H9 (cell line): ENCODE results near the gene SETD3. TPM values are rescaled to one million over a fixed set of nuclear protein-coding genes. Genes with fewer than 3 reads are reported as not detected.

Experiments used
- DNase-seq: peaks from one replicate; pipeline ENCODE4 v3.0.0-alpha.2; 2017
- H2AFZ ChIP-seq: one replicate; pipeline ENCODE4 v1.6.1; 2013; ENCODE audit warnings: mild to moderate bottlenecking, low read length, control low read depth, moderate library complexity
- H2AK5ac ChIP-seq: 2 replicates; pipeline ENCODE4 v1.6.1; 2013; ENCODE audit warnings: low read length, control low read depth, mixed read lengths; ENCODE audit not compliant: insufficient read length
- H2BK120ac ChIP-seq: one replicate; pipeline ENCODE4 v1.6.1; 2013; ENCODE audit warnings: low read depth, mild to moderate bottlenecking, low read length, control low read depth, inconsistent platforms; ENCODE audit not compliant: poor library complexity, severe bottlenecking
- H2BK12ac ChIP-seq: 2 replicates; pipeline ENCODE4 v1.6.1; 2013; ENCODE audit warnings: low read length, control low read depth, mixed read lengths, low read depth; ENCODE audit not compliant: insufficient read length
- H2BK15ac ChIP-seq: 2 replicates; pipeline ENCODE4 v1.6.1; 2013; ENCODE audit warnings: low read depth, low read length, control low read depth
- H2BK20ac ChIP-seq: one replicate; pipeline ENCODE4 v1.6.1; 2013; ENCODE audit warnings: low read depth, mild to moderate bottlenecking, low read length, control low read depth, inconsistent platforms; ENCODE audit not compliant: poor library complexity, severe bottlenecking
- H2BK5ac ChIP-seq: 2 replicates; pipeline ENCODE4 v1.6.1; 2013; ENCODE audit warnings: low read length, control low read depth, mixed read lengths; ENCODE audit not compliant: insufficient read length
- H3K14ac ChIP-seq: 2 replicates; pipeline ENCODE4 v1.6.1; 2013; ENCODE audit warnings: low read length, control low read depth; ENCODE audit not compliant: insufficient read depth
- H3K18ac ChIP-seq: 2 replicates; pipeline ENCODE4 v1.6.1; 2013; ENCODE audit warnings: low read depth, mild to moderate bottlenecking, mixed read lengths, low read length, control low read depth; ENCODE audit not compliant: insufficient read length
- H3K23ac ChIP-seq: 2 replicates; pipeline ENCODE4 v1.6.1; 2013; ENCODE audit warnings: low read length, control low read depth, mixed read lengths, low read depth; ENCODE audit not compliant: insufficient read length
- H3K23me2 ChIP-seq: 2 replicates; pipeline ENCODE4 v1.6.1; 2013; ENCODE audit warnings: low read depth, mild to moderate bottlenecking, mixed read lengths, low read length, control low read depth; ENCODE audit not compliant: insufficient read length, poor library complexity, severe bottlenecking
- H3K27ac ChIP-seq: 2 replicates; pipeline ENCODE4 v1.5.1; 2013; ENCODE audit warnings: low read length, control low read depth, mixed read lengths, low read depth; ENCODE audit not compliant: insufficient read length
- H3K27me3 ChIP-seq: 2 replicates; pipeline ENCODE4 v1.6.1; 2013; ENCODE audit warnings: low read length, control low read depth, inconsistent platforms; ENCODE audit not compliant: insufficient read depth
- H3K4ac ChIP-seq: 2 replicates; pipeline ENCODE4 v1.6.1; 2013; ENCODE audit warnings: low read depth, mild to moderate bottlenecking, control low read depth, inconsistent platforms, low read length, moderate library complexity
- H3K4me1 ChIP-seq: 2 replicates; pipeline ENCODE4 v1.6.1; 2013; ENCODE audit warnings: low read length, control low read depth, inconsistent platforms; ENCODE audit not compliant: insufficient read depth
- H3K4me2 ChIP-seq: 2 replicates; pipeline ENCODE4 v1.6.1; 2013; ENCODE audit warnings: low read length, control low read depth, mixed read lengths; ENCODE audit not compliant: insufficient read length, insufficient read depth
- H3K56ac ChIP-seq: 2 replicates; pipeline ENCODE4 v1.6.1; 2013; ENCODE audit warnings: low read depth, mild to moderate bottlenecking, mixed read lengths, low read length, control low read depth; ENCODE audit not compliant: insufficient read length
- H3K79me1 ChIP-seq: 2 replicates; pipeline ENCODE4 v1.6.1; 2013; ENCODE audit warnings: low read depth, mild to moderate bottlenecking, moderate library complexity, low read length, control low read depth, inconsistent platforms; ENCODE audit not compliant: insufficient read depth, poor library complexity, severe bottlenecking
- H3K79me2 ChIP-seq: 2 replicates; pipeline ENCODE4 v1.6.1; 2013; ENCODE audit warnings: low read length, control low read depth, inconsistent platforms; ENCODE audit not compliant: insufficient read depth
- H3K9ac ChIP-seq: 2 replicates; pipeline ENCODE4 v1.6.1; 2013; ENCODE audit warnings: low read length, control low read depth, mixed read lengths; ENCODE audit not compliant: insufficient read length; ENCODE audit errors: extremely low read depth
- H3K9me3 ChIP-seq: one replicate; pipeline ENCODE4 v1.6.1; 2013; ENCODE audit warnings: low read depth, low read length, inconsistent platforms; ENCODE audit not compliant: control insufficient read depth
- H3T11ph ChIP-seq: one replicate; pipeline ENCODE4 v1.6.1; 2013; ENCODE audit warnings: mild to moderate bottlenecking, low read length, control low read depth, inconsistent platforms
- H4K20me1 ChIP-seq: one replicate; pipeline ENCODE4 v1.6.1; 2013; ENCODE audit not compliant: control insufficient read depth, insufficient read length, insufficient read depth
- H4K5ac ChIP-seq: 2 replicates; pipeline ENCODE4 v1.6.1; 2013; ENCODE audit warnings: low read depth, mild to moderate bottlenecking, mixed read lengths, low read length, control low read depth; ENCODE audit not compliant: insufficient read length
- H4K8ac ChIP-seq: replicated peaks from 2 replicates; pipeline ENCODE4 v1.6.1; 2013; ENCODE audit warnings: low read length, control low read depth, mixed read lengths, low read depth; ENCODE audit not compliant: insufficient read length
- H4K91ac ChIP-seq: 2 replicates; pipeline ENCODE4 v1.6.1; 2013; ENCODE audit warnings: low read depth, mild to moderate bottlenecking, moderate library complexity, mixed read lengths, low read length, control low read depth; ENCODE audit not compliant: insufficient read length
- H3K27ac Mint-ChIP-seq, 3 experiments: 2 replicates in 2 of 3; 3 replicates in 1 of 3; pipeline ENCODE4 v1.8.0; 2020 to 2021; ENCODE audit warnings: mixed read lengths in 3 of 3, mild to moderate bottlenecking in 1 of 3, moderate library complexity in 1 of 3
- H3K27me3 Mint-ChIP-seq: 2 replicates; pipeline ENCODE4 v1.8.0; 2021; ENCODE audit warnings: low read depth, mild to moderate bottlenecking, moderate library complexity, mixed read lengths
- H3K36me3 Mint-ChIP-seq, 3 experiments: 2 replicates in 2 of 3; 3 replicates in 1 of 3; pipeline ENCODE4 v1.8.0; 2020 to 2021; ENCODE audit warnings: low read depth in 3 of 3, mixed read lengths in 3 of 3; ENCODE audit not compliant: insufficient read depth in 1 of 3
- H3K4me1 Mint-ChIP-seq, 2 experiments: 2 replicates each; pipeline ENCODE4 v1.8.0; 2020; ENCODE audit warnings: mixed read lengths in 2 of 2
- H3K4me3 Mint-ChIP-seq, 2 experiments: 2 replicates in 1 of 2; 3 replicates in 1 of 2; pipeline ENCODE4 v1.8.0; 2020 to 2021; ENCODE audit warnings: mild to moderate bottlenecking in 2 of 2, mixed read lengths in 2 of 2, moderate library complexity in 1 of 2
- H3K9me3 Mint-ChIP-seq, 2 experiments: 2 replicates in 1 of 2; 3 replicates in 1 of 2; pipeline ENCODE4 v1.8.0; 2020; ENCODE audit warnings: mild to moderate bottlenecking in 2 of 2, mixed read lengths in 2 of 2, moderate library complexity in 1 of 2
- CTCF ChIP-seq: fragments of 200-600 bp; sonication (generic); conservative IDR thresholded peaks from 3 replicates; pipeline ENCODE4 v1.8.0; 2021; ENCODE audit warnings: antibody characterized with exemption, mild to moderate bottlenecking
- WGBS: extraction: QIAGEN DNeasy Blood & Tissue Kit; methylation state at CpG from one replicate; pipeline ENCODE4 v1.1.7; 2013; ENCODE audit warnings: missing lambda C conversion rate, low lambda C conversion rate, mixed read lengths; ENCODE audit not compliant: insufficient read length; ENCODE audit errors: extremely low coverage; 5-methylcytosine and 5-hydroxymethylcytosine counted together
- total RNA-seq: library from RNA; stranded (reverse); gene quantifications from 2 replicates; pipeline ENCODE4 v1.2.1, GENCODE V29; 2021

Gene SETD3
- total RNA-seq, 1 experiment from 2014 or later, result 56.7 TPM

GRCh38 chr14:99394602-99395156 is 86.0 kb downstream of the SETD3 start:
- H3K4me1 Mint-ChIP-seq, result peaks cover 19 to 25% of the 10 kb centered on the region in 2 experiments

More at GRCh38 chr14:99394602-99395156, 86.0 kb downstream of the SETD3 start:
- H3K9me3 Mint-ChIP-seq, result no peaks in the 10 kb centered on the region
- Histone ChIP-seq H3K4ac (no peak overlapping the region), H3K27me3 (no peaks in the 10 kb centered on the region), H2BK15ac (no peak overlapping the region), H3K23ac (no peak overlapping the region), H3K18ac (no peak overlapping the region), H3K14ac (no peak overlapping the region; the same call in 1 of the 2 replicates), H3K23me2 (no peaks in the 10 kb centered on the region), H3T11ph (no peak overlapping the region), H3K4me1 (peaks cover 3% of the 10 kb centered on the region; the same call in 1 of the 2 replicates), H2AFZ (no peak overlapping the region), H4K91ac (no peak overlapping the region), H2BK12ac (no peak overlapping the region), H2BK5ac (no peak overlapping the region), H3K56ac (no peak overlapping the region), H3K79me2 (no peaks in the 10 kb centered on the region), H2BK120ac (no peak overlapping the region), H3K27ac (peak overlapping the region; percentile 41), H3K9me3 (no peaks in the 10 kb centered on the region), H4K8ac (no peak overlapping the region), H4K5ac (no peak overlapping the region), H4K20me1 (no peaks in the 10 kb centered on the region), H2AK5ac (no peak overlapping the region), H3K9ac (no peak overlapping the region), H3K79me1 (no peaks in the 10 kb centered on the region), H2BK20ac (no peak overlapping the region), H3K4me2 (no peak overlapping the region)
- TF ChIP-seq CTCF, result no peak
- WGBS, result no CpG with 5 or more reads among the region's 9 CpGs
- no peak overlapping the region; a peak in 1 of 5 replicates for H3K4me3 Mint-ChIP-seq
- peak overlapping the region; percentile 59 to 96 (median 85); a peak in 5 of 7 replicates for H3K27ac Mint-ChIP-seq
- H3K27me3 Mint-ChIP-seq, result no peaks in the 10 kb centered on the region
- H3K36me3 Mint-ChIP-seq, result peaks cover 15 to 33% (median 19%) of the 10 kb centered on the region in 3 experiments
- no peak for DNase-seq
